ENCODE data around the gene SPEM1. TPM values are rescaled to one million over a fixed set of nuclear protein-coding genes. Genes with fewer than 3 reads are reported as not detected.
A peak's percentile ranks its signal among the peaks of the same experiment; 100 is the strongest.

The SPEM1 gene
- polyA plus RNA-seq (2012; ENCODE audit: missing spikeins): not detected

- DNase-seq (ENCODE audit: insufficient read length) (no peak), FAIRE-seq (no peak)
- TF ChIP-seq POLR2A (IDR thresholded peaks at IDR 0.05; ENCODE audit: low read depth, low read length) (no peak), TAF1 (IDR thresholded peaks at IDR 0.05; ENCODE audit: borderline replicate concordance, low read depth, low read length) (no peak), POLR2AphosphoS5 (IDR thresholded peaks at IDR 0.05; ENCODE audit: low read depth, low read length) (no peak)
Measured at GRCh38 chr17:7419819-7420610, at the start of gene SPEM1. Gene SPEM1 (plus strand): TSS chr17:7420324. CDS start chr17:7420385, 61 bp downstream.

- TF ChIP-seq POLR2AphosphoS5 (IDR thresholded peaks at IDR 0.05; ENCODE audit: low read depth, low read length): no peak
- TF ChIP-seq TAF1 (IDR thresholded peaks at IDR 0.05; ENCODE audit: borderline replicate concordance, low read depth, low read length): no peak
- TF ChIP-seq POLR2A (IDR thresholded peaks at IDR 0.05; ENCODE audit: low read depth, low read length): no peak
- DNase-seq (ENCODE audit: insufficient read length) (no peak), FAIRE-seq (no peak)
Measured at GRCh38 chr17:7370853-7371252, 49.3 kb upstream of the SPEM1 start.

GRCh38 chr17:7374353-7374752 is 45.8 kb upstream of the SPEM1 start:
- TF ChIP-seq TAF1 (IDR thresholded peaks at IDR 0.05; ENCODE audit: borderline replicate concordance, low read depth, low read length) (no peak), POLR2AphosphoS5 (IDR thresholded peaks at IDR 0.05; ENCODE audit: low read depth, low read length) (no peak), POLR2A (IDR thresholded peaks at IDR 0.05; ENCODE audit: low read depth, low read length) (no peak)
- DNase-seq (ENCODE audit: insufficient read length) (no peak), FAIRE-seq (no peak)

GRCh38 chr17:7379134-7379533 is 41.0 kb upstream of the SPEM1 start:
- DNase-seq (ENCODE audit: insufficient read length) (no peak), FAIRE-seq (no peak)
- TF ChIP-seq POLR2A (IDR thresholded peaks at IDR 0.05; ENCODE audit: low read depth, low read length): no peak
- no peak for TF ChIP-seq TAF1 (IDR thresholded peaks at IDR 0.05; ENCODE audit: borderline replicate concordance, low read depth, low read length)
- no peak for TF ChIP-seq POLR2AphosphoS5 (IDR thresholded peaks at IDR 0.05; ENCODE audit: low read depth, low read length)

- TF ChIP-seq TAF1 (IDR thresholded peaks at IDR 0.05; ENCODE audit: borderline replicate concordance, low read depth, low read length): no peak
- no peak for TF ChIP-seq POLR2A (IDR thresholded peaks at IDR 0.05; ENCODE audit: low read depth, low read length)
- TF ChIP-seq POLR2AphosphoS5 (IDR thresholded peaks at IDR 0.05; ENCODE audit: low read depth, low read length): no peak
- DNase-seq (ENCODE audit: insufficient read length): no peak
- no peak for FAIRE-seq
Measured at GRCh38 chr17:7380321-7380720, 39.8 kb upstream of the SPEM1 start.

- FAIRE-seq: no peak
- no peak for TF ChIP-seq POLR2A (IDR thresholded peaks at IDR 0.05; ENCODE audit: low read depth, low read length)
- TF ChIP-seq POLR2AphosphoS5 (IDR thresholded peaks at IDR 0.05; ENCODE audit: low read depth, low read length): no peak
- no peak for TF ChIP-seq TAF1 (IDR thresholded peaks at IDR 0.05; ENCODE audit: borderline replicate concordance, low read depth, low read length)
- DNase-seq (ENCODE audit: insufficient read length): no peak
Measured at GRCh38 chr17:7380855-7381683, 39.1 kb upstream of the SPEM1 start, which contains the start of gene TNK1. Gene TNK1 (plus strand): TSS chr17:7381089. CDS start chr17:7382927, 1,838 bp downstream.

GRCh38 chr17:7382901-7383300 is 37.2 kb upstream of the SPEM1 start:
- FAIRE-seq: no peak
- no peak for DNase-seq (ENCODE audit: insufficient read length)
- TF ChIP-seq POLR2A (IDR thresholded peaks at IDR 0.05; ENCODE audit: low read depth, low read length) (no peak), TAF1 (IDR thresholded peaks at IDR 0.05; ENCODE audit: borderline replicate concordance, low read depth, low read length) (no peak), POLR2AphosphoS5 (IDR thresholded peaks at IDR 0.05; ENCODE audit: low read depth, low read length) (no peak)

GRCh38 chr17:7383371-7383741 is 36.8 kb upstream of the SPEM1 start:
- TF ChIP-seq TAF1 (IDR thresholded peaks at IDR 0.05; ENCODE audit: borderline replicate concordance, low read depth, low read length) (no peak), POLR2A (IDR thresholded peaks at IDR 0.05; ENCODE audit: low read depth, low read length) (no peak), POLR2AphosphoS5 (IDR thresholded peaks at IDR 0.05; ENCODE audit: low read depth, low read length) (no peak)
- DNase-seq (ENCODE audit: insufficient read length): no peak
- FAIRE-seq: no peak

GRCh38 chr17:7383742-7384488 is 36.2 kb upstream of the SPEM1 start:
- DNase-seq (ENCODE audit: insufficient read length) (peak; percentile 96), FAIRE-seq (peak; percentile 50)
- no peak for TF ChIP-seq TAF1 (IDR thresholded peaks at IDR 0.05; ENCODE audit: borderline replicate concordance, low read depth, low read length)
- no peak for TF ChIP-seq POLR2A (IDR thresholded peaks at IDR 0.05; ENCODE audit: low read depth, low read length)
- no peak for TF ChIP-seq POLR2AphosphoS5 (IDR thresholded peaks at IDR 0.05; ENCODE audit: low read depth, low read length)

GRCh38 chr17:7384489-7385081 is 35.5 kb upstream of the SPEM1 start:
- no peak for TF ChIP-seq POLR2AphosphoS5 (IDR thresholded peaks at IDR 0.05; ENCODE audit: low read depth, low read length)
- TF ChIP-seq TAF1 (IDR thresholded peaks at IDR 0.05; ENCODE audit: borderline replicate concordance, low read depth, low read length): no peak
- no peak for TF ChIP-seq POLR2A (IDR thresholded peaks at IDR 0.05; ENCODE audit: low read depth, low read length)
- FAIRE-seq: peak; percentile 81
- DNase-seq (ENCODE audit: insufficient read length): no peak
